ENCODE data around the gene PLCL1. TPM values are rescaled to one million over a fixed set of nuclear protein-coding genes. Genes with fewer than 3 reads are reported as not detected.
A peak's percentile ranks its signal among the peaks of the same experiment; 100 is the strongest.

Gene PLCL1
- total and polyA plus RNA-seq, 2 donors (not counting 3 experiments of a cell fraction or from before 2014, with no cell fraction given): 0.79 to 3.4 TPM

GRCh38 chr2:198004173-198004572 lies 199.8 kb downstream of the PLCL1 start:
- intact Hi-C loops (cut with micrococcal nuclease): no loop called here
- no peaks in the 10 kb centered on the region for H4K20me1 ChIP-seq (replicated peaks; ENCODE audit: control insufficient read depth, extremely low read depth, insufficient read depth, low read length)
- BruUV-seq (replicated peaks): no TSS peak
- peaks cover 3% of the 10 kb centered on the region for H3K4me1 ChIP-seq (ENCODE audit: control insufficient read depth, extremely low read depth, insufficient read depth, low read length)
- no peaks in the 10 kb centered on the region for H3K36me3 ChIP-seq (ENCODE audit: control insufficient read depth in 2 of 2, extremely low read depth in 1 of 2, insufficient read depth in 2 of 2, low read length in 2 of 2)
- H3K9me1 ChIP-seq (replicated peaks; ENCODE audit: control insufficient read depth, extremely low read depth, insufficient read depth, low read length): no peaks in the 10 kb centered on the region
- H3K9ac ChIP-seq (replicated peaks; ENCODE audit: extremely low read depth, insufficient read depth, low read length): no peak overlapping the region
- no peak for FAIRE-seq
- TF ChIP-seq MAX (IDR thresholded peaks at IDR 0.05; ENCODE audit: insufficient read depth, insufficient read length) (no peak), JUN (IDR thresholded peaks at IDR 0.05; ENCODE audit: borderline replicate concordance, insufficient read depth, insufficient read length, low read depth) (peak; percentile 12), FOS (IDR thresholded peaks at IDR 0.05; ENCODE audit: borderline replicate concordance, insufficient read depth, low read length) (peak; percentile 58), CTCF (IDR thresholded peaks at IDR 0.05; ENCODE audit: extremely low read depth in 1 of 2, insufficient read depth in 1 of 2, low read depth in 1 of 2, low read length in 2 of 2) (no peak), EZH2 (IDR thresholded peaks at IDR 0.05; ENCODE audit: borderline replicate concordance, low read depth, low read length, severe bottlenecking) (no peak), GATA2 (IDR thresholded peaks at IDR 0.05; ENCODE audit: insufficient read depth, insufficient read length, low read depth, low read length) (peak; percentile 30), POLR2AphosphoS5 (IDR thresholded peaks at IDR 0.05; ENCODE audit: insufficient read depth, low read depth, low read length) (no peak), POLR2A (IDR thresholded peaks at IDR 0.05; ENCODE audit: low read depth, low read length) (no peak), MYC (IDR thresholded peaks at IDR 0.05; ENCODE audit: low read depth, low read length) (no peak)
- dilution Hi-C loops (cut with MboI; ENCODE audit: extremely low pct_ligation_motif_present, low sequenced_read_pairs): no loop called here
- no peaks in the 10 kb centered on the region for H3K27me3 ChIP-seq (ENCODE audit: control insufficient read depth in 2 of 2, insufficient read depth in 2 of 2, low read length in 2 of 2)
- POLR2A ChIA-PET: no interaction called here
- no peak overlapping the region for H3K4me2 ChIP-seq (ENCODE audit: insufficient read depth, low read length)
- peak; percentile 59 for DNase-seq (ENCODE audit: low read depth, low spot score)
- no peaks in the 10 kb centered on the region for H3K79me2 ChIP-seq (ENCODE audit: control insufficient read depth, insufficient read depth, low read length)
- H3K9me3 ChIP-seq (replicated peaks; ENCODE audit: control insufficient read depth, insufficient read depth, low read length): no peaks in the 10 kb centered on the region
- no peak overlapping the region for H3K4me3 ChIP-seq (replicated peaks in 1 of 3; ENCODE audit: insufficient read depth in 1 of 3, low read depth in 1 of 3, low read length in 3 of 3)
- H2AFZ ChIP-seq (ENCODE audit: low read depth, low read length): no peak overlapping the region
- CTCF ChIA-PET: interaction anchor here (1.0 kb wide), 1 partner anchor 123 kb away, joined by 3 read pairs; no protein-coding TSS in a partner anchor
- H3K27ac ChIP-seq (ENCODE audit: insufficient read depth, low read depth, low read length): no peak overlapping the region
